NCI-H460 (cell line): Measurements from ENCODE around the gene NCOA3. TPM values are rescaled to one million over a fixed set of nuclear protein-coding genes. Genes with fewer than 3 reads are reported as not detected.

Experiments
- DNase-seq: peaks from one replicate; pipeline ENCODE4 v3.0.0-alpha.2; 2016; ENCODE audit warnings: low read depth; ENCODE audit errors: extremely low read depth
- total RNA-seq: library from RNA; depleted of rRNA; stranded (reverse); fragments of >200 nt; shearing (Covaris generic); gene quantifications from 2 replicates; pipeline ENCODE4 v1.2.3, GENCODE V29; 2014

The NCOA3 gene
- total RNA-seq, 1 experiment from 2014 or later = 58.1 TPM

GRCh38 chr20:47660983-47661700 lies 159.5 kb downstream of the NCOA3 start:
- DNase-seq = no peak

- no peak for DNase-seq
Observed at GRCh38 chr20:47661714-47662113, 160.0 kb downstream of the NCOA3 start.

GRCh38 chr20:47662483-47663353 lies 161.0 kb downstream of the NCOA3 start:
- DNase-seq = no peak

- peak; percentile 74 for DNase-seq
Observed at GRCh38 chr20:47663354-47664067, 161.8 kb downstream of the NCOA3 start.

- no peak for DNase-seq
Observed at GRCh38 chr20:47664068-47664437, 162.4 kb downstream of the NCOA3 start.

- DNase-seq = no peak
Observed at GRCh38 chr20:47664744-47665143, 163.1 kb downstream of the NCOA3 start.

- DNase-seq = no peak
Observed at GRCh38 chr20:47665221-47665991, 163.7 kb downstream of the NCOA3 start.

- no peak for DNase-seq
Observed at GRCh38 chr20:47666304-47666703, 164.6 kb downstream of the NCOA3 start.

GRCh38 chr20:47667086-47667485 lies 165.4 kb downstream of the NCOA3 start:
- no peak for DNase-seq

- DNase-seq = no peak
Observed at GRCh38 chr20:47667531-47668312, 166.0 kb downstream of the NCOA3 start.

GRCh38 chr20:47668313-47669151 lies 166.8 kb downstream of the NCOA3 start:
- DNase-seq = no peak

GRCh38 chr20:47669152-47669425 lies 167.4 kb downstream of the NCOA3 start:
- no peak for DNase-seq

GRCh38 chr20:47669489-47669888 lies 167.8 kb downstream of the NCOA3 start:
- DNase-seq = no peak

GRCh38 chr20:47669927-47670890 lies 168.5 kb downstream of the NCOA3 start:
- no peak for DNase-seq

GRCh38 chr20:47670913-47671312 lies 169.2 kb downstream of the NCOA3 start:
- DNase-seq = no peak

GRCh38 chr20:47672166-47672565 lies 170.5 kb downstream of the NCOA3 start:
- no peak for DNase-seq

GRCh38 chr20:47672886-47673670 lies 171.4 kb downstream of the NCOA3 start:
- no peak for DNase-seq
